ENCODE data around the gene CTDSPL. TPM values are rescaled to one million over a fixed set of nuclear protein-coding genes. Genes with fewer than 3 reads are reported as not detected.

Gene CTDSPL
- total and polyA plus RNA-seq, 7 experiments from 2014 or later: 0.15 to 5.6 (median 1.7) TPM

DNA sequence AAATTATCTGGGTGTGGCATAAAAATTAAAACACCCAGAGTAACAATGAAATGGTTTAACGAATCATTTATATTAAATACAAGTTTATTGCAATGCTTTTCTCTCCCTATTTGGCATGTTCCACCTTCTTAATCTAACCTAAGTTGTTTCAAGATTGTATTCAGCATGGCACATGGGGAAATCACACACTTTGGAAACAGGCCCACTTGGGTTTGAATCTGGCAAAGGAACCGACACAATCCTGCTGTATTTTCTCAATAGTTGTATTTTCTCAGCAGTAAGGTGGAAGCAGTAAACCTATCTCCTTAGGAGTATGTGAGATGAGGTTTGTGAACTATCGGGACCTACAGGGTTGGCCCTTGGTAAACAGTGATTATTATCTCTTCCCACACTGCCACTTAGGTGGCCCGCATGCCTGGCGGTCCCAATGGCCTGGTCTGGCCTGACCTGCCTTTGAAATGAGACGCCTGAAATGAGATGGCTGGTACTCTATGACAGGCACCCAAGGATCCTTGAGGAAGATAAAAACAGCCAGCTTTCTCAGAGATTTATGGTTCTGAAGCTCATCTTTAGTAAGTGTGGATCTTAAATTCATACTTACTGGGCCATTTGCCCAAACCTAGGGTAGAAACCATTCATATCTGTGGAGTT is 83.6 kb downstream of the CTDSPL start:
- no peak overlapping the region for H3K4me3 ChIP-seq (ENCODE audit: low read length)
- H3K27ac Mint-ChIP-seq: no peak overlapping the region
- peaks cover 0 to 1% (median 0%) of the 10 kb centered on the region in 11 donors for H3K9me3 Mint-ChIP-seq
- H3K4me3 Mint-ChIP-seq: no peak overlapping the region
- CTCF ChIA-PET: interaction anchor here (0.6 to 0.8 kb wide), 2 partner anchors 10 to 30 kb away, joined by 3 to 4 read pairs; no protein-coding TSS in a partner anchor
- no peaks in the 10 kb centered on the region for H3K9me3 ChIP-seq (ENCODE audit: control insufficient read depth in 2 of 3, low read length in 3 of 3)
- intact Hi-C loops (cut with micrococcal nuclease): no loop called here
- POLR2A ChIA-PET: no interaction called here
- H3K36me3 ChIP-seq (ENCODE audit: control insufficient read depth in 2 of 3, insufficient read depth in 3 of 3, low read length in 3 of 3): no peaks in the 10 kb centered on the region
- H3K27me3 ChIP-seq (ENCODE audit: control insufficient read depth in 2 of 2, insufficient read depth in 2 of 2, low read length in 2 of 2): no peaks in the 10 kb centered on the region
- H3K27ac ChIP-seq (ENCODE audit: low read depth, low read length): no peak overlapping the region
- DNase-seq (no peak), ATAC-seq (no peak)
- no peaks in the 10 kb centered on the region for H3K4me1 ChIP-seq (ENCODE audit: control insufficient read depth in 2 of 2, insufficient read depth in 2 of 2, low read length in 2 of 2)
- H3K4me1 Mint-ChIP-seq: peaks cover 0 to 6% (median 0%) of the 10 kb centered on the region in 7 donors
- H3K27me3 Mint-ChIP-seq: no peaks in the 10 kb centered on the region
- H3K36me3 Mint-ChIP-seq: no peaks in the 10 kb centered on the region

DNA sequence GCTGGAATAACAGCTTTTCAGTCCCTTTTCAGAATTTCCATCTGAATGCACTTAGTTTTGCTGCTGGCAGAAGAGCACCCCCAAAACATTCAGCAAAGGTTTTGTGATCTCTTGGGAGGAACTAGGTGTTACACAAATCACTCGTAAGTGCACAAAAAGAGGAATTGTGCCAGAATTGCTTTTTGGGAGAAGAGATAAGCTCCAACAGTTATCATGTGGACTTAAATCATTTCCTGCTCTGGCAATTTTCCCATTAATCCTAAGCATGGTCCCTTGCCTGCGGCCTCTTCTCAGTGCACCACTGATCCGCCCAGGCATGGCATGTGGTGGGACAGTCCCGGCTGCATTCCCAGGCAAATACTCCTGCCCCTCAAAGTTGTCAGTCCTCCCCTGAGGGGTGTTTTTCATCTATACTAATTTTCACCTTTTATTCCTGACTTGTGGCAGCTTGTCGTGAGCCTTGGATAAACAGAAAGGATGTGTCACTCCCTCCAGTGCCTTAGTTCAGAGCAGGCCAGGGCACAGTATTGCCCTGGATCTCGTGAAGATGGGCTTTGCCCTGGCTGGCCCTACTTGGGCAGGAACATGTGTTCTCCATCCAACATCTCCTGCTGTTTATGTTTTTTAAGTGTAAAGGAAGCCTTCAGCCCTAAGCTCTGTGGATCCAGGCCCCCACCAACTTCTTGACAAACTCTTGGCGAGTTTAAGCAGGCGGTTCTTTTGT is 84.3 kb downstream of the CTDSPL start:
- Histone ChIP-seq H3K36me3 (ENCODE audit: control insufficient read depth in 2 of 3, insufficient read depth in 3 of 3, low read length in 3 of 3) (no peaks in the 10 kb centered on the region), H3K27ac (ENCODE audit: low read depth, low read length) (no peak overlapping the region), H3K27me3 (ENCODE audit: control insufficient read depth in 2 of 2, insufficient read depth in 2 of 2, low read length in 2 of 2) (no peaks in the 10 kb centered on the region), H3K9me3 (ENCODE audit: control insufficient read depth in 2 of 3, low read length in 3 of 3) (no peaks in the 10 kb centered on the region), H3K4me1 (ENCODE audit: control insufficient read depth in 2 of 2, insufficient read depth in 2 of 2, low read length in 2 of 2) (no peaks in the 10 kb centered on the region), H3K4me3 (ENCODE audit: low read length) (no peak overlapping the region)
- H3K36me3 Mint-ChIP-seq: no peaks in the 10 kb centered on the region
- peak overlapping the region in 1 of 9 donors; percentile 67 for H3K27ac Mint-ChIP-seq
- intact Hi-C loops (cut with micrococcal nuclease): no loop called here
- peaks cover 0 to 6% (median 0%) of the 10 kb centered on the region in 7 donors for H3K4me1 Mint-ChIP-seq
- ChIA-PET POLR2A (no interaction called here), CTCF (interaction anchor here (0.6 to 0.8 kb wide), 2 partner anchors 10 to 29 kb away, joined by 3 to 4 read pairs; no protein-coding TSS in a partner anchor)
- H3K9me3 Mint-ChIP-seq: peaks cover 0 to 1% (median 0%) of the 10 kb centered on the region in 11 donors
- ATAC-seq (no peak), DNase-seq (no peak)
- H3K4me3 Mint-ChIP-seq: no peak overlapping the region
- no peaks in the 10 kb centered on the region for H3K27me3 Mint-ChIP-seq

DNA sequence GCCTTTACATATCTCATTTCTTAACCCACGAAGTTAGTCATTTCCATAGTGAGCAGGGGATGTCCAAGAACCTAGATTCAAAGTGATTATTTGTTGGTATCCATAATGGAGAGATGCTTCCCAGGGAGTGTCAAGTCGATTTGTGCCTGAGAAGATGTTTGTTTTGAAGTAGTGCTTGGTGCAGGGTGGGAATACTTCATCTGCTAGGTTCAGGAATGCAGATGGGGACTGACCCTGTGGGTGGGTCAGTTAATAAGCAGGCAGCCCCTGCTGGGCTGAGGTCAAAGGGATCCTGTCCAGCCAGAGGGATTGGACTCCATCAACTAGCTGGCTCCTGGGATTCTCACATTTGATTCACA is 84.8 kb downstream of the CTDSPL start:
- H3K4me1 Mint-ChIP-seq: peaks cover 0 to 6% (median 0%) of the 10 kb centered on the region in 7 donors
- Histone ChIP-seq H3K27me3 (ENCODE audit: control insufficient read depth in 2 of 2, insufficient read depth in 2 of 2, low read length in 2 of 2) (no peaks in the 10 kb centered on the region), H3K9me3 (ENCODE audit: control insufficient read depth in 2 of 3, low read length in 3 of 3) (no peaks in the 10 kb centered on the region), H3K27ac (ENCODE audit: low read depth, low read length) (no peak overlapping the region), H3K4me3 (ENCODE audit: low read length) (no peak overlapping the region), H3K4me1 (ENCODE audit: control insufficient read depth in 2 of 2, insufficient read depth in 2 of 2, low read length in 2 of 2) (no peaks in the 10 kb centered on the region), H3K36me3 (ENCODE audit: control insufficient read depth in 2 of 3, insufficient read depth in 3 of 3, low read length in 3 of 3) (no peaks in the 10 kb centered on the region)
- no peak for ATAC-seq
- H3K27me3 Mint-ChIP-seq: no peaks in the 10 kb centered on the region
- peaks cover 0 to 1% (median 0%) of the 10 kb centered on the region in 11 donors for H3K9me3 Mint-ChIP-seq
- no peaks in the 10 kb centered on the region for H3K36me3 Mint-ChIP-seq
- ChIA-PET CTCF (no interaction called here), POLR2A (no interaction called here)
- no peak overlapping the region for H3K4me3 Mint-ChIP-seq
- intact Hi-C loops (cut with micrococcal nuclease): no loop called here
- no peak for DNase-seq
- H3K27ac Mint-ChIP-seq: peak overlapping the region in 1 of 9 donors; percentile 6

DNA sequence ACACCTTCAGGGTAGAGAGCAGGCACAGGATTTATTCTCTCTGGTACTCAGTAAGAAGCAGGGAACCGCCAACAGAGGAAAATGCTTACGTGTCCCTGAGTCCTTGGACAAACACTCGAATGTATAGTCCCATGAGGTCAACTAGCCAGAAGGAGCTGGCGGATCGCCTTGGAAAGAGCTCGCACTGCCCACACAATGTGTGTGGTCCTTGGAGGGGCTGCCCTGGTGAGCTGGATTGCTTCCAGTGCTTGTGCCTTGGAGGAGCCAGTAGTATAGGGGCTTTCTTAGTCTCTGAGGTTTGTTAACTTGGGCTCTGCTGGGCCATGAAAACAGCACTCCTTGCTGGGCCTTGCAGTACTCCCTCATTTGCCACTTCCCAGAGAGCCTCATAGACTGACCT is 88.2 kb downstream of the CTDSPL start:
- no peak for ATAC-seq
- no peaks in the 10 kb centered on the region for H3K4me1 ChIP-seq (ENCODE audit: control insufficient read depth in 2 of 2, insufficient read depth in 2 of 2, low read length in 2 of 2)
- no peak overlapping the region for H3K27ac ChIP-seq (ENCODE audit: low read depth, low read length)
- no peaks in the 10 kb centered on the region for H3K9me3 ChIP-seq (ENCODE audit: control insufficient read depth in 2 of 3, low read length in 3 of 3)
- intact Hi-C loops (cut with micrococcal nuclease): no loop called here
- CTCF ChIA-PET: no interaction called here
- Mint-ChIP-seq H3K4me3 (no peak overlapping the region), H3K27me3 (no peaks in the 10 kb centered on the region), H3K9me3 (peaks cover 0 to 3% (median 0%) of the 10 kb centered on the region in 11 donors), H3K4me1 (peaks cover 0 to 9% (median 2%) of the 10 kb centered on the region in 7 donors), H3K27ac (peak overlapping the region in 2 of 9 donors; percentile 3 to 64), H3K36me3 (peaks cover 0 to 4% (median 0%) of the 10 kb centered on the region in 5 donors)
- no peaks in the 10 kb centered on the region for H3K27me3 ChIP-seq (ENCODE audit: control insufficient read depth in 2 of 2, insufficient read depth in 2 of 2, low read length in 2 of 2)
- H3K36me3 ChIP-seq (ENCODE audit: control insufficient read depth in 2 of 3, insufficient read depth in 3 of 3, low read length in 3 of 3): no peaks in the 10 kb centered on the region
- no peak for DNase-seq
- no peak overlapping the region for H3K4me3 ChIP-seq (ENCODE audit: low read length)
- POLR2A ChIA-PET: no interaction called here

DNA sequence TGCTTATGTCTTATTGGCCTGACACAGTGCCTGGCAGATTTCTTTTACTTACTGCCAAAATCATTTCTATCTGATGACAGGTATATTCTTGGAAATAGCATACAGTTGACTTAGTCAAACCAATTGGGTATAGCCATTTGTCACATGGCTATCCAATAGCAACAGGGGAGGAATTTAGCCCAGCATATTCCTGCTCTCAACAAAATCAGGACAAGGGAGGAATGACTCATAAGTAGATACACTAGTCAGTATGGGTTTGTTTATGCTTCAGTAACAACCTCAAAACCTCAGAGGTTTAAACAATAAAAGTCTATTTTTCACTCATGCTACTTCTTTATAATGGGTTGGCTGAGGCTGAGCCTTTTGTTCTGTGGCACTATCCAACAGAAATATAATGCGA is 90.9 kb downstream of the CTDSPL start:
- Mint-ChIP-seq H3K27me3 (no peaks in the 10 kb centered on the region), H3K4me1 (peaks cover 18 to 36% (median 28%) of the 10 kb centered on the region in 7 donors), H3K9me3 (peaks cover 0 to 2% (median 0%) of the 10 kb centered on the region in 11 donors), H3K36me3 (peaks cover 0 to 4% (median 0%) of the 10 kb centered on the region in 5 donors), H3K27ac (peak overlapping the region in 1 of 9 donors; percentile 14), H3K4me3 (no peak overlapping the region)
- H3K36me3 ChIP-seq (ENCODE audit: control insufficient read depth in 2 of 3, insufficient read depth in 3 of 3, low read length in 3 of 3): no peaks in the 10 kb centered on the region
- peaks cover 0 to 19% of the 10 kb centered on the region in 2 donors for H3K4me1 ChIP-seq (ENCODE audit: control insufficient read depth in 2 of 2, insufficient read depth in 2 of 2, low read length in 2 of 2)
- intact Hi-C loops (cut with micrococcal nuclease): no loop called here
- H3K27me3 ChIP-seq (ENCODE audit: control insufficient read depth in 2 of 2, insufficient read depth in 2 of 2, low read length in 2 of 2): no peaks in the 10 kb centered on the region
- DNase-seq (no peak), ATAC-seq (no peak)
- H3K4me3 ChIP-seq (ENCODE audit: low read length): no peak overlapping the region
- no peak overlapping the region for H3K27ac ChIP-seq (ENCODE audit: low read depth, low read length)
- H3K9me3 ChIP-seq (ENCODE audit: control insufficient read depth in 2 of 3, low read length in 3 of 3): no peaks in the 10 kb centered on the region
- ChIA-PET POLR2A (no interaction called here), CTCF (no interaction called here)

DNA sequence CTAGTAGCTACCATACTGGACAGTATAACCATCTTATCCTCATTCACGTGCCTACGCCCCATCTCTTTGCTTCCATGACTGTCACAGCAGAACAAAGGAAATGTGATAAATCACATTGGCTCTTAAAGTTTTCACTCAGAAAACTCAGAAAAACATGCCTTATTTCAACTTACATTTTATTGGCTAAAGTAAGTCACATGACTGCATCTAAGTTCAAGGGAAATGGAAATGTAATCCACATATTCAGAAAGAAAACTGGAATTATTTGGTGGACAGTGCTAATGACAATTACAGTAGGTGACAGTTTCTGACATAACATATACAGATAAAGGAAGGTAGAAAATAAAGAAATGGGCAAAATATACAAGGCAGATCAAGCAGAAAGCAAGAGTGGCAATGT is 91.5 kb downstream of the CTDSPL start:
- no peak for ATAC-seq

More for the DNA sequence above, 91.5 kb downstream of the CTDSPL start:
- Mint-ChIP-seq H3K4me3 (no peak overlapping the region), H3K9me3 (peaks cover 0 to 2% (median 0%) of the 10 kb centered on the region in 11 donors), H3K27me3 (no peaks in the 10 kb centered on the region), H3K4me1 (peaks cover 21 to 42% (median 33%) of the 10 kb centered on the region in 7 donors), H3K27ac (no peak overlapping the region), H3K36me3 (peaks cover 0 to 4% (median 0%) of the 10 kb centered on the region in 5 donors)
- POLR2A ChIA-PET: no interaction called here
- Histone ChIP-seq H3K4me1 (ENCODE audit: control insufficient read depth in 2 of 2, insufficient read depth in 2 of 2, low read length in 2 of 2) (peaks cover 0 to 20% of the 10 kb centered on the region in 2 donors), H3K27me3 (ENCODE audit: control insufficient read depth in 2 of 2, insufficient read depth in 2 of 2, low read length in 2 of 2) (no peaks in the 10 kb centered on the region), H3K36me3 (ENCODE audit: control insufficient read depth in 2 of 3, insufficient read depth in 3 of 3, low read length in 3 of 3) (no peaks in the 10 kb centered on the region), H3K27ac (ENCODE audit: low read depth, low read length) (no peak overlapping the region), H3K4me3 (ENCODE audit: low read length) (no peak overlapping the region), H3K9me3 (ENCODE audit: control insufficient read depth in 2 of 3, low read length in 3 of 3) (no peaks in the 10 kb centered on the region)
- no peak for DNase-seq
- CTCF ChIA-PET: interaction anchor here (4.5 kb wide), 1 partner anchor 15 kb away, joined by 28 read pairs; no protein-coding TSS in a partner anchor
- intact Hi-C loops (cut with micrococcal nuclease): no loop called here
